Esophagus squamous epithelium (tissue), 4 donors: ENCODE measurements around the gene IL23A.

Source experiments
- POLR2A ChIP-seq, 4 donors: fragments of 450-650 bp; IDR thresholded peaks; one replicate each; pipeline ENCODE4 v1.6.1; 2017; ENCODE audit warnings: antibody characterized with exemption in 4 of 4, mild to moderate bottlenecking in 4 of 4, moderate library complexity in 3 of 4
- TF ChIP-seq, protein P1 (sequence below), 6 experiments: fragments of 450-650 bp in 4 of 6; fragments of 200-600 bp in 2 of 6; sonication (generic) in 2 of 6; IDR thresholded peaks; one replicate each; pipeline ENCODE4 v1.5.1; 2016 to 2019; ENCODE audit warnings: antibody characterized with exemption in 6 of 6, mild to moderate bottlenecking in 4 of 6, moderate library complexity in 4 of 6

DNA sequence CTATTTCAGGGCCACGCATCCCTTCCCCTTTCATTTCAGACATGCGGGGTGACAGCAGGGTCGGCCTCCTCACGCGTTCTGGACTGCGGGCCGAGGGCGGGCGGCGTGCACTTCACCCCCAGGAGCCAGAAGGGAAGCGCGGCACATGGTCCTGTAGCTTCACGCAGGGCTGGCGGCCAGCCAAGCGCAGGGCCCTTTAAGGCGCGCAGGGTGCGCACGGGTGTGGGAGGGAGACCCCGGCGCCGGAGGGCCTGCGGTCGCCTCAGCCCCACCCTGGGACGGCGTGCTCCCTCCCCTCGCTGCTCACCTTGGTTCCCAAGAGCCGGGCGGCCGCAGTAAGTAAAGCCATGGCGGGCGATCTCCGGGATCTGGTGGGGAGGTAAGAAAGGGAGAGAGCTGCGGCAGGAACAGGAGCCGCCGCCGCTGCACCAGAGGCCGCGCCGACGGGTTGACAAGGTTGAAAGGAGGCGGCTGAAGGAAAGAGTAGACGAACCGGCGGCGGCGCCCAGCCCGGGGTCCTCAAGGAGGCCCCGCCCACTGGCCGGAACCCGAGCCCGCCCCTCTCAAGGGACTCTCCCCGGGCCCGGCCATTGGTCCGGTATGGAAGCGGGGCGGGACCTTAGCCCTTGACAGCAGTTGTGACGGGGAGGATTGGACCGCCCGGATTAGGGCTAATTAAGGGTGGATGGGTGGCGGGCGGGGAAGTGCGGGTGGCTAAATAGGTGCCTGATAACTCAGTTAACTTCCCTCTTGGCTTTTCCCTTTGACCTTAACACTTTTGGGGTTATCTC is 38.6 kb upstream of the IL23A start, which contains the start of gene CS:
- TF ChIP-seq, protein P1, sequence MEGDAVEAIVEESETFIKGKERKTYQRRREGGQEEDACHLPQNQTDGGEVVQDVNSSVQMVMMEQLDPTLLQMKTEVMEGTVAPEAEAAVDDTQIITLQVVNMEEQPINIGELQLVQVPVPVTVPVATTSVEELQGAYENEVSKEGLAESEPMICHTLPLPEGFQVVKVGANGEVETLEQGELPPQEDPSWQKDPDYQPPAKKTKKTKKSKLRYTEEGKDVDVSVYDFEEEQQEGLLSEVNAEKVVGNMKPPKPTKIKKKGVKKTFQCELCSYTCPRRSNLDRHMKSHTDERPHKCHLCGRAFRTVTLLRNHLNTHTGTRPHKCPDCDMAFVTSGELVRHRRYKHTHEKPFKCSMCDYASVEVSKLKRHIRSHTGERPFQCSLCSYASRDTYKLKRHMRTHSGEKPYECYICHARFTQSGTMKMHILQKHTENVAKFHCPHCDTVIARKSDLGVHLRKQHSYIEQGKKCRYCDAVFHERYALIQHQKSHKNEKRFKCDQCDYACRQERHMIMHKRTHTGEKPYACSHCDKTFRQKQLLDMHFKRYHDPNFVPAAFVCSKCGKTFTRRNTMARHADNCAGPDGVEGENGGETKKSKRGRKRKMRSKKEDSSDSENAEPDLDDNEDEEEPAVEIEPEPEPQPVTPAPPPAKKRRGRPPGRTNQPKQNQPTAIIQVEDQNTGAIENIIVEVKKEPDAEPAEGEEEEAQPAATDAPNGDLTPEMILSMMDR (IDR thresholded peaks at IDR 0.05), result peak in 2 of 6 experiments; percentile 8 to 11
- peak in 3 of 4 donors; percentile 42 to 80 (median 69) for TF ChIP-seq POLR2A (IDR thresholded peaks at IDR 0.05)
